Upper lobe of left lung (tissue), 6 donors: ENCODE measurements around the gene GPR3. TPM values are rescaled to one million over a fixed set of nuclear protein-coding genes. Genes with fewer than 3 reads are reported as not detected.

ENCODE experiments used
- ATAC-seq, 2 donors: fragments of 200-7000 bp; cut with Tn5 transposase; one replicate each; pipeline ENCODE4 v1.9.1; 2022; ENCODE audit warnings: mild to moderate bottlenecking in 2 of 2, moderate library complexity in 2 of 2; ENCODE audit not compliant: low FRiP score in 2 of 2
- DNase-seq, 2 donors: peaks; one replicate each; pipeline ENCODE4 v3.0.0-alpha.2; 2019 to 2020
- H3K27ac ChIP-seq, 4 donors: fragments of 200-600 bp; sonication (generic); one replicate each; pipeline ENCODE4 v1.5.1; 2016 to 2019
- H3K27me3 ChIP-seq, 4 donors: fragments of 200-600 bp; sonication (generic); one replicate each; pipeline ENCODE4 v1.5.1; 2017 to 2019
- H3K36me3 ChIP-seq, 4 donors: fragments of 200-600 bp; sonication (generic); one replicate each; pipeline ENCODE4 v1.5.1; 2016 to 2019
- H3K4me1 ChIP-seq, 4 donors: fragments of 200-600 bp; sonication (generic); one replicate each; pipeline ENCODE4 v1.5.1; 2018 to 2019
- H3K4me3 ChIP-seq, 4 donors: fragments of 200-600 bp; sonication (generic); one replicate each; pipeline ENCODE4 v1.5.1; 2017 to 2019; ENCODE audit warnings: mild to moderate bottlenecking in 2 of 4, moderate library complexity in 1 of 4
- H3K9me3 ChIP-seq, 4 donors: fragments of 200-600 bp; sonication (generic); one replicate each; pipeline ENCODE4 v1.5.1; 2018 to 2019
- CTCF ChIP-seq, 6 experiments: fragments of 450-650 bp in 4 of 6; fragments of 200-600 bp in 2 of 6; sonication (generic) in 2 of 6; IDR thresholded peaks; one replicate each; pipeline ENCODE4 v1.5.1; 2016 to 2019; ENCODE audit warnings: antibody characterized with exemption in 6 of 6
- EP300 ChIP-seq, 4 donors: sonication (generic); formaldehyde crosslinking; IDR thresholded peaks; one replicate each; pipeline ENCODE4 v1.5.1; 2017; ENCODE audit warnings: antibody characterized with exemption in 4 of 4, control low read depth in 2 of 4
- POLR2A ChIP-seq, 4 donors: fragments of 450-650 bp; IDR thresholded peaks; one replicate each; pipeline ENCODE4 v1.5.1; 2016 to 2017; ENCODE audit warnings: antibody characterized with exemption in 4 of 4, mild to moderate bottlenecking in 2 of 4
- POLR2AphosphoS5 ChIP-seq, 2 donors: sonication (generic); formaldehyde crosslinking; IDR thresholded peaks; one replicate each; pipeline ENCODE4 v1.5.1; 2017; ENCODE audit warnings: antibody characterized with exemption in 2 of 2
- WGBS, 2 donors: methylation state at CpG; one replicate each; pipeline ENCODE4 v1.1.5; 2017 to 2018; 5-methylcytosine and 5-hydroxymethylcytosine counted together
- total RNA-seq, 6 donors: library from RNA; depleted of rRNA in 4 of 6; stranded (reverse); fragments of >200 nt in 4 of 6; gene quantifications; one replicate each; pipeline versions ENCODE4 v1.1.0 to v1.2.1, GENCODE V29; 2016 to 2021
- donor health status: DM: no; HTN: no; CAD: no; lungs with moderate emphysema.
- donor health status: DM: no; HTN: yes; CAD: no; lungs with severe emphysema.

The GPR3 gene
- total RNA-seq, 6 donors from 2014 or later, result 0.39 to 1.6 (median 0.76) TPM; not detected in 1

- Histone ChIP-seq H3K4me1 (peaks cover 13 to 39% (median 28%) of the 10 kb centered on the region in 4 donors), H3K4me3 (no peak overlapping the region), H3K9me3 (no peaks in the 10 kb centered on the region), H3K27me3 (no peaks in the 10 kb centered on the region), H3K36me3 (no peaks in the 10 kb centered on the region), H3K27ac (peak overlapping the region in 2 of 4 donors; percentile 4 to 72)
- DNase-seq, result peak in 1 of 2 donors; percentile 61
- ATAC-seq, result no peak
- TF ChIP-seq CTCF (IDR thresholded peaks at IDR 0.05) (no peak), POLR2A (IDR thresholded peaks at IDR 0.05) (no peak), POLR2AphosphoS5 (IDR thresholded peaks at IDR 0.05) (no peak), EP300 (IDR thresholded peaks at IDR 0.05) (no peak)
- whole genome bisulfite sequencing, 2 donors, result 50 to 67% methylated on average over 7 to 8 of the region's 11 CpGs
These were observed 12.8 kb upstream of the GPR3 start for GRCh38 chr1:27379564-27380122.

GRCh38 chr1:27380224-27380623 lies 12.2 kb upstream of the GPR3 start:
- WGBS, 2 donors, result 84 to 100% methylated on average over 1 to 4 of the region's 4 CpGs

GRCh38 chr1:27380766-27381733 lies 11.4 kb upstream of the GPR3 start:
- WGBS, 2 donors, result 82 to 85% methylated on average over 6 to 12 of the region's 12 CpGs
- TF ChIP-seq EP300 (IDR thresholded peaks at IDR 0.05), result no peak
- no peak for TF ChIP-seq POLR2A (IDR thresholded peaks at IDR 0.05)
- no peak for TF ChIP-seq POLR2AphosphoS5 (IDR thresholded peaks at IDR 0.05)
- Histone ChIP-seq H3K4me1 (peaks cover 13 to 36% (median 24%) of the 10 kb centered on the region in 4 donors), H3K27ac (peak overlapping the region in 2 of 4 donors; percentile 4 to 72), H3K9me3 (no peaks in the 10 kb centered on the region), H3K36me3 (no peaks in the 10 kb centered on the region), H3K4me3 (no peak overlapping the region), H3K27me3 (no peaks in the 10 kb centered on the region)
- ATAC-seq (peak in 1 of 2 donors; percentile 4), DNase-seq (no peak)

More at GRCh38 chr1:27380224-27380623, 12.2 kb upstream of the GPR3 start:
- no peak for TF ChIP-seq EP300 (IDR thresholded peaks at IDR 0.05)
- no peak for TF ChIP-seq POLR2A (IDR thresholded peaks at IDR 0.05)
- no peak for TF ChIP-seq POLR2AphosphoS5 (IDR thresholded peaks at IDR 0.05)
- no peak for TF ChIP-seq CTCF (IDR thresholded peaks at IDR 0.05)
- Histone ChIP-seq H3K27me3 (no peaks in the 10 kb centered on the region), H3K27ac (peak overlapping the region in 2 of 4 donors; percentile 4 to 72), H3K36me3 (no peaks in the 10 kb centered on the region), H3K9me3 (no peaks in the 10 kb centered on the region), H3K4me3 (no peak overlapping the region), H3K4me1 (peaks cover 13 to 39% (median 27%) of the 10 kb centered on the region in 4 donors)
- DNase-seq (no peak), ATAC-seq (no peak)

- TF ChIP-seq POLR2AphosphoS5 (IDR thresholded peaks at IDR 0.05), result no peak
- TF ChIP-seq EP300 (IDR thresholded peaks at IDR 0.05), result no peak
- no peak for TF ChIP-seq CTCF (IDR thresholded peaks at IDR 0.05)
- TF ChIP-seq POLR2A (IDR thresholded peaks at IDR 0.05), result no peak
- Histone ChIP-seq H3K36me3 (no peaks in the 10 kb centered on the region), H3K27me3 (no peaks in the 10 kb centered on the region), H3K9me3 (no peaks in the 10 kb centered on the region), H3K27ac (no peak overlapping the region), H3K4me3 (peak overlapping the region in 2 of 4 donors; percentile 35 to 41), H3K4me1 (peaks cover 13 to 28% (median 21%) of the 10 kb centered on the region in 4 donors)
- no peak for ATAC-seq
- peak in 1 of 2 donors; percentile 42 for DNase-seq
- 86 to 92% methylated on average over 10 to 17 of the region's 18 CpGs for WGBS, 2 donors
These were observed 10.3 kb upstream of the GPR3 start for GRCh38 chr1:27381969-27382762.
